ENCODE results near the gene TSPAN14.

Gene TSPAN14, protein sequence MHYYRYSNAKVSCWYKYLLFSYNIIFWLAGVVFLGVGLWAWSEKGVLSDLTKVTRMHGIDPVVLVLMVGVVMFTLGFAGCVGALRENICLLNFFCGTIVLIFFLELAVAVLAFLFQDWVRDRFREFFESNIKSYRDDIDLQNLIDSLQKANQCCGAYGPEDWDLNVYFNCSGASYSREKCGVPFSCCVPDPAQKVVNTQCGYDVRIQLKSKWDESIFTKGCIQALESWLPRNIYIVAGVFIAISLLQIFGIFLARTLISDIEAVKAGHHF

DNA sequence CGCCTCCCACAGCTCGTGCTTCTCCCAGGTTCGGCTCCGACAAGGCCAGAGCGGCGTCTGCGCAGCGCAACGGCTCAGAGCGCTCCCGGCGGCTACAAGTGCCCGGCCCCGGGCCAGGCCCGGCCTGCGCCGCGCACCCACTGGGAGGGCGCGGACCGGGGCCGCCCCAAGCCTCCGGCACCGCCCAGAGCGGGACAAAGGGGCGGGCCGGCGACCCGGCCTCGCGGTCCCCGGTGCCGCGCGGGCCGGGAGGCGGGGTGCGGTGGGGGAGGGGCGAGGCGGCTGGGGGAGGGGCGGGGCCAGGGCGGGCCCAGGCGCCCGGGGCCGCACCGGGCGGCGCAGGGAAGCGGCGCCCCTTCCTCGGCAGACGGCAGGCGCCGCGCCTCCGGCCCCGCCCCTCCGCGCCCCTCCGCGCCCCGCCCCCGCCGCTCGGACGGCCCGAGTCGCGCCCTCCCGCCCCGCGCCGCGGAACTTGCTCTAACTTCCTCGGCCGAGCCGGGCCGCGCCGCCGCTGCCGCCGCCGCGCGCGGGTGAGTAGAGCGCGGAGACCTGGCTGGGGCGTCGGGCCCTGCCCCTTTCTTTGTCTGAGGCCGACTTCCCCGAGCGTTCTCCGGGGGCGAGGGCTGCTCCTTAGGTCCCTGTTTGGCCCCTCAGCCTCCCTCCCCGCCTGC, at the start of gene TSPAN14:
Gene TSPAN14 (plus strand): TSS at position 469 of the 671 bp plus-strand sequence. CDS start 34,924 bp downstream, outside the sequence.
- DNase-seq, result peak; percentile 87
- in situ Hi-C loops (cut with HindIII; ENCODE audit: low pct_ligation_motif_present, low pct_unique_long_range_greater_than_20kb, low sequenced_read_pairs), result no loop called here

DNA sequence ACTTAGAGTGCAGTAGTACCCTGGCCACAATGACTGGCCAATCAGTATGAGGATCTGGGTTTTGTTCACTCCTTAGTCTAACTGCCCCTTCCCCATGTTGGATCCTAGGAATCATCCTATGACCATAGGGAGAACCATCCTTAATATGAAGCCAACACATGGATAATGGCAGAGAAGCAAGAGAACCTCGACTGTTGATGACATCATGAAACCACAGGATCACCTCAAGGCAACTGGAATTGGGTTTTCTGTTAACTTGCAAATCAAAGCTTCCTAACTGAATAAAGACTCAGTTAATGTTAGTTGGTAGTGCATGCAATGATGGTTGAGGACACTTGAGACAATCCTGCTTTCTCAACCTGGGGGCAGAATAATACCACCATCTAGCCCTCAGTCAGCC, 49.1 kb upstream of the TSPAN14 start:
- in situ Hi-C loops (cut with HindIII; ENCODE audit: low pct_ligation_motif_present, low pct_unique_long_range_greater_than_20kb, low sequenced_read_pairs), result no loop called here

DNA sequence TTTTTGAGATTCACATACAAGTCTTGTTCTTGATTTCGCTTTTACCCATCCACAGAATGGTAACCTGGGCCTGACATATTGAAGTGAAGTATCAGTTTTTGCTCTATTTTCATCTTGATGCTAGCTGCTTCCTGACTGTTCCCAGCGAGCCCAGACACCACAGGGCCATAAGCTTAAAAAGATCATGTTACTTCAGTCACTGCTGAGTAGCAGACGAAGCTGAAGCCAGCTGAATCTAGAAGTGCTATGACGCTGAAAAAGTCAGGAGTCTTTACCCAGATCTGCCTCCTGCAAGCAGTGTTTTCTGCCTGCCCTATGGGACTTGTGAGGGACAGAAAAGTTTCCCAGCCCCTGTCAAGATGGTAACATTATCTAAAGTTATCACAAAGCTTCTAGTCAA, 48.5 kb upstream of the TSPAN14 start:
- in situ Hi-C loops (cut with HindIII; ENCODE audit: low pct_ligation_motif_present, low pct_unique_long_range_greater_than_20kb, low sequenced_read_pairs), result no loop called here
- no peak for DNase-seq

More for the DNA sequence above, 49.1 kb upstream of the TSPAN14 start:
- DNase-seq, result no peak

DNA sequence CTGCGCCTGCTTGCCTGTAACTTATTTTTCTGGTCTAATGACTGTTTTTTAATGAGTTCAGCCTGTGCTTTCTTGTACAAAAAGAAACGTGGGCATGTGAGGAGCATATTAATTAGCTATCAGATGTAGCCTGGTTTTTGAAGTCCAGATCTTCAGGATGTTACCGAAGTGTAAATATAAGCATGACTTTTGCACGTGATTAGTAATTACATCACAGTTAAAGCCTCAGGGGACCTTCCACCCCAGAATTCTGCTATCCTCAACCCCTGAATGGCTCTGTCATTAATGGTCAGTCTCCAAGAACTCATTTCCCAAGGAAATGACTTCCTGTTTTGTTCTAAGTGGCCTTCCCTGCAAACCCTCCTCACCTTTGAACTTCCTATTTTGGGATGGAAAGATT, 47.9 kb upstream of the TSPAN14 start:
- in situ Hi-C loops (cut with HindIII; ENCODE audit: low pct_ligation_motif_present, low pct_unique_long_range_greater_than_20kb, low sequenced_read_pairs), result no loop called here
- no peak for DNase-seq

DNA sequence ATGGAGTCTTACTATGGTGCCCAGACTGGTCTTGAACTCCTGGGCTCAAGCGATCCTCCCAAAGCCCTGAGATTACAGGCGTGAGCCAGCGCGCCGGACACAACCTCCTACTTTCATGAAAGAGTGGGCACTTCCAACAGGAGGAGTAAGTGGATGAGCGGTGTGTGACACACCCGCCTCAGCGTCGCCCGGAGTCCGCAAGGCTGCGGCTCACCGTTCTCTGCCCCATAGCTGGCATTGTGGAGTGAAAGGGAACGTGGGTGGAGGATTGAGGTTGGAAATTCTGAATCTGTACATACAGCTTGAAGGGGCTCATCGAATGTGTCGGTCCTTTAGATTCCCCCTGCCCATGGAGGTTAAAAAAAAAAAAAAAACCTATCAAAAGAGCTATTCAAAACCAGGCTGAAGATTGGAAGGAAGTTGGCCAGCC, 46.3 kb upstream of the TSPAN14 start:
- in situ Hi-C loops (cut with HindIII; ENCODE audit: low pct_ligation_motif_present, low pct_unique_long_range_greater_than_20kb, low sequenced_read_pairs), result no loop called here
- DNase-seq, result peak; percentile 86

DNA sequence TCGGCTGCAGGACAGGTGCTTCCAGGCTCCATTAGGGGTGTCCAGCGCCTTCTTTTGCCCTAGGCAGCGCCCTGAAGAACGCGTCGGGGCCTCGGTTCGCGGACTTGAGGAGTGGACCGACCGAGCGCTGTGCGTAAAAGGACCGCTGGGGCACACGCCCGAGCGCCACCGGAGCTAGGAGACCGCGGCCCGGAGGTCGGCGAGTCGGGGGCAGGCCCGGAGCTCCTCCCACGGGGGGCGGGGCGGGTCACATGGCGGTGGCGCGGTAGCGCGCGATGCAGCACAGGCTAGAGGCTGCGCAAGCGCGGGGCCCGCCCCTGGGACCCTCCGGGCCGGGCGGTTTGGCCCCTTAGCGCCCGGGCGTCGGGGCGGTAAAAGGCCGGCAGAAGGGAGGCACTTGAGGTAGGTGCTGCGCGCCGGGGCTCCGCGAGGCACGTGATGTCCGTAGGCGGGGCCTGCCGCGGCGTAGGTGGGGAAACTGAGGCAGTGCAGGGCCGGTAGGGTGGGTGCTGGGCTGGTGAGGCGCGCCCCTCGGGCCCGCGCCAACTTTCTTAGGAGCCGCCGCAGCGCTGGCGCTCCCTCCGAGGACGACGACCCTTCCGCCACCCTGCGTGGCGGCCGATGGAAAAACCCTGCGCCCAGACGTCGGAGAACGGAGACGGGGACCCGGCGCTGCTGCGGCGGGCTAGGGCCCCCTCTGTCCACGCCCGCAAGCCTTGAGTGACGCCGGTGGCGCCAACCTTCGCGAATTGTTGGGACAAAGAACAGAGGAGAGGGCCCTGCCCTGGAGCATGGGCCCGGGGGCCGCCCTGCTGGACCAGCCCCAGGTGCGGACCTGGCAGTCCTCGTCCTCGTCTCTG, 45.6 kb upstream of the TSPAN14 start, which contains the start of gene PRXL2A:
Gene PRXL2A (plus strand): TSS at position 310 of the 860 bp plus-strand sequence. CDS start 11,917 bp downstream, outside the sequence.
- peak; percentile 81 for DNase-seq
- in situ Hi-C loops (cut with HindIII; ENCODE audit: low pct_ligation_motif_present, low pct_unique_long_range_greater_than_20kb, low sequenced_read_pairs), result no loop called here

DNA sequence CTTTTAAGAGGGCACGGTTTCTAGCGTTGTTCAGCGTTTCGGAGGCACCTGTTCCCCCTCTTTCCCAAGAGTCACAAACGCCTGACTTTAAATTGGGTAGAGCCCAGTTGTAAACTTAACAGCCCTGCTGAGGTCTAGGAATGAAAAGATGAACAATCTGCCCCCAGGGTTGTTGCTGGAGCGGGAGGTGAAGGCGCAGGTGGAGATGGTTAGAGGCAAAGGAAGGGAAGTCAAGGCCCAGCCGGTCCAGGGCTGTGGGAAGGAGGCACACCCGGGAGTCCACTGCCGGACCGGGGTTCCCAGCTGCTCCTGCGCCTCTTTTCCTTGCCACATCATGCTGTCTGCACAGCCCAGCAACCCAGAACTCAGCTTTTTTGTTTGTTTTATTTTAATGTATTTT, 45.0 kb upstream of the TSPAN14 start:
- in situ Hi-C loops (cut with HindIII; ENCODE audit: low pct_ligation_motif_present, low pct_unique_long_range_greater_than_20kb, low sequenced_read_pairs), result no loop called here
- no peak for DNase-seq

DNA sequence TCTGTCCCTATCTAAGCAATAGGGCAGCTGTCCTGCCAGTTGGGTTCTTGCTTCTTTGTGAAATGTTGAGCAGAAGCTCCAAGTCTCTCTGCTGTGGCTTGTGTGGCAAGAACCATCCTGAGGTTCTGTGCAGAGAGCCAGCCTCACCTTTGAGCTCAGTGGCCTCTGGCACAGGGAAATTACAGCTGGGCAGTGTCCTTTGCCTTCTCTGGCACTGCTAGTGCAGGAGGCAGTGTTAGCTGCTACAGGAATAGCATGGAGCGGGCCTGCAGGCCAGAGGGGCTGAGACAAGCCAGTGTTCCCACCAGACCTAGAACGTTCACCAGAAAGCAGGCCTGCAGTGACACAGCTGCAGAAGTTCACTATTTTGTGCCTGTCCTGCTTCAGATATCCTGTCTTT, 44.0 kb upstream of the TSPAN14 start:
- DNase-seq, result no peak
- in situ Hi-C loops (cut with HindIII; ENCODE audit: low pct_ligation_motif_present, low pct_unique_long_range_greater_than_20kb, low sequenced_read_pairs), result no loop called here

DNA sequence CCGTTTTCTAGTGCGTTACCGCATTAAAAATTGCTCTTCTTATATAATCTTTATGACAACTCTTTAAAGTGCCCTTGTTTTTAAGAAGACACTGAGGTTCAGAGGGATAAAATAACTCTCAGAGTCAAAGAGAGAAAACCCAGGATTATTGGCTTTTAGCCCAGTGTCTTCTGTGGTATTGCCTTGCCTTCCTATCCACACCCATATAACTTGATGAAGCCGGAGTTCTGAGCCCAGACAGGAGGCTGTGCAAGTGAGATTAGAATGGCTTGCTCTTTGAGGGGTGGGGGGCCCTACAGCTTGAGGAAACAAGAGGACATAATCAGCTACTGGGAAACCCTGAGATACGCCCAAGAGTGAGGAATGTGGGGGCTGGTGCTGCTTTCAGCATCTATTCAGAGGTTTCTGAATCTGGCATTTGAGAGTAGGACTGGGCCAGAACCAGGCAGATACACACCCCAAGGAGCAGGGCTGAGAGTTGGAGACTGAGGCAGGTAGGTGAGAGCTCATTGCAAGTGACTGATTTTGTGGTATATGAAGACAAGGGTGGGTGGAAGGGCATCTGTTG, 43.4 kb upstream of the TSPAN14 start:
- no peak for DNase-seq

DNA sequence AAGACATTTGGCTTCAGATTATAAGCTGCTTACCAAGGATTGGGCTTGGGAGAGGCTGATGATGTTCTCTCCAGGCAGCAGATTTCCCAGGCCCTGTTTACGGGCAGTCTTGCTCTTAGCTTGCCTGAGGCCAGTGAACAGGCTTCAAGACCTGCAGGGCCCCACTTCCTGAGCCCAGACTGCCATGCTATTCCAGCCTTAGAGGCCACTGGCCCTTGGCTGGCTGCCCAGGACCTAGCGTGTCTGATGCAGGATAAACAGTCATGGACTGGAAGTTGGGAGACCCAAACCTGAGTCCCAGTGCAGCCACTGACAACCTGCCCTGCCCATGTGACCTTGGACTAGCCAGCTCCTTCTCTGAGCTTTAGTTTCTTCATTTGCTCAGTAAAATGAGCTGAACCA, 42.8 kb upstream of the TSPAN14 start:
- DNase-seq, result no peak
- in situ Hi-C loops (cut with HindIII; ENCODE audit: low pct_ligation_motif_present, low pct_unique_long_range_greater_than_20kb, low sequenced_read_pairs), result no loop called here

More for the DNA sequence above, 43.4 kb upstream of the TSPAN14 start:
- in situ Hi-C loops (cut with HindIII; ENCODE audit: low pct_ligation_motif_present, low pct_unique_long_range_greater_than_20kb, low sequenced_read_pairs), result no loop called here

DNA sequence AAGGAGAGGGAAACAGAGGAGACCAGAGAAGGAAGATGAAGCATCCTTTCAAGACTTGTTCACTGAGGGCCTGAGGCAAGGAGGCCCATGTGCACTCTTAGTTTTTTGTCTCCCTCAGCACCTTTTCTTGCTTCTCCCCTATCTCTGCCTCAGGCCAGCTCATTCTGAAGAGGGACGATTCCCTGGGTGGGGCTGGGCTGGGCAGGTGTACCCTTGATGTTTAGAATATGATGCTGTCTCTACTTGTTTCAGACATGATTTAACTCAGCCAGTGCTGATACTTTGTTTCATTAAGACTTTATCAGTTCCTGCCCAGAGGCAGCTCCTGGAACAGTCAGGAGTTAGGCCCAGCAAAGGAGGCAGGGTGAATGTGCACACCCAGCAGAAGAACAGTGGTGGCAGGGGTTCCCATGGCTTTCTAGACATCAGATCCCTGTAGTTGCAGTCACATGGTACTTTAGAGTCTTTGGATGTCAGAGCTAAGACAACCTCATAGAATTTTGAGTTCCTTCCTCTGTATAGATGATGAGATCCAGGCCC, 42.4 kb upstream of the TSPAN14 start:
- in situ Hi-C loops (cut with HindIII; ENCODE audit: low pct_ligation_motif_present, low pct_unique_long_range_greater_than_20kb, low sequenced_read_pairs), result no loop called here
- no peak for DNase-seq

DNA sequence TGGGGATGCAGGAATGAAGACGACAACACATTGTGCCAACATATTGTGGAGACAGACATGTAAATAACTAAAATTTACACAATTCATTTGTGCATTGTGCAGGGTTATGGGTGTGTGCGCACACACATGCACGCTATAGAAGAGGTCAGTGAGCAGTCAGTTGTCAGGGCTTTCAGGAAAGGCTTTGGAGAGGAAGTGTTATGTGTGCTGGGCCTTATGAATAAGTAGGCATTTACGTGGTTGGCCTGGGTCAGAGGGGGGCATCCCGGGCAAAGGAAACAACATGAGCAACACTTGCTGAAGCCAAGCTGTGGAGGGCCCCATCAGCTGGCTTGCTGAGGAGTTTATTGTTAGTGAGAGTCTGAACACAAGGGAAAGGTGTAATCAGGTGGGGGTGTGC, 41.6 kb upstream of the TSPAN14 start:
- no peak for DNase-seq
- in situ Hi-C loops (cut with HindIII; ENCODE audit: low pct_ligation_motif_present, low pct_unique_long_range_greater_than_20kb, low sequenced_read_pairs), result no loop called here

DNA sequence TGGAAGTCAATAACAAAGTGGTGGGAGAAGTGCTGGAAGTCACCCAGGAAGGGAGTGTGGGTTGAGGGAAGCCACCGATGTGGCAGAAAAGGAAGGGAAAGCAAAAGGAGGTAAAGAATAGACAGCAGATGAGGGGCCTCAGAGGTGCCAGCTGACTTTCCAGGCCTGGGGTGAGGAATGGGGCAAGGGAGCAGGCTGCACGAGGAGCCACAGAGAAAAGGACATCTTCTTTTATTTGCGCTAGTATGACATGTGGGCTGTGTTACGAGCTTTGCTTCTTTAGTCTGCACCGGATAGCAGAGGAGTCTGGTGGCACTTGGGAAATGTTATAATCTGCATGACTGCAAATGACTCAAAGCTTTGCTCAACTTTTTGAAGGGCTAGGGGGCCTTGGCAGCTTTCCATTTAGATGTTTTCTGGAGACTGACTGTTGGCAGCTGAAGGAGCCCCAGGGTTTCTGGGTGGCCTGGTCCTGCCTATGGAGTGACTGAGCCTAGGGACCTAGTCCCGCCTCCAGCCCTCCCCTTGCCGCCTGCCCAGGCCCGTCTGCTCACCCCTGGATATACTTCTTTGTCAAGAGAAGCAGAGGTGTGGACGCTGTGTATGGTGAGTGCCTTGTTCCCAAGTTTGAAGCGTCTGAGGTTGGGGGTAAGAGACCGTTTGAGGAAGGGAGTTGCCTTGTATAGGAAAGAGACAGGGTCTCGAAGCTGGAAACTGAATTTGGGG, 40.7 kb upstream of the TSPAN14 start:
- in situ Hi-C loops (cut with HindIII; ENCODE audit: low pct_ligation_motif_present, low pct_unique_long_range_greater_than_20kb, low sequenced_read_pairs), result no loop called here
- DNase-seq, result no peak

DNA sequence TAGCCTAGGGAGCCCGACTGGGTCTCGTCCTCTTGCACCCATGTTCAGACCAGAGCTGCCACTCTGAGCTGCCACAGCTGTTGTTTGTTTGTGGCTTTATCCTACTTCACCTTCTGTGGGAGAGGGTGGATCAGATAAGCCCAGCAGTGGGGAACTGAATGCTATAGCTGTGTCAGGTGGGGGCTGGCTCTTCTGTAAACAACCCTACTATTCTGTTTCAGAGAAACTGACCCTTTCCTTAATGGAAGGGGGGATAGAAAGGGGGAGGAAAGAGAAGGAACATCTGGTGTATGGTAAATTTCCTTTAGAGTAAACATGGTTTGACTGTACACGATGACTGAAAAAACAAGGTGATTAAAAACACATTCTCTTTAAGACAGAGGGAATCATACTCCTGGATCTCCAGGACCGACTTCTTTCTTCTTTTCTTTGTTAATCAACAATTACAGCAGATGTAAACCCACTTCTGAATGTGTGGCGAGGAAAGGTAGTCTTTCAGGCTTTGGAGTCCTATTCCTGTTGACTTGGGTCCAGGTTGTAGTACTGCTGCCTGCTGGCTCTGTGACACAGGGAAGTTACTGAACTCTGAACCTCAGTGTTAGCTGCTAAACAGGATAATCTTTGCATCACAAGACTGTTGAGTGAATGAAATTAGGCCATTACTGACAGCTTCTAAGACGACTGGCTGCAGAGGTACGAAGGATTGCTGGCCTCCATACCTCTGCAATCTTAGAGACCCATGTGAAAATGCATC, 39.8 kb upstream of the TSPAN14 start:
- no peak for DNase-seq
- in situ Hi-C loops (cut with HindIII; ENCODE audit: low pct_ligation_motif_present, low pct_unique_long_range_greater_than_20kb, low sequenced_read_pairs), result no loop called here

DNA sequence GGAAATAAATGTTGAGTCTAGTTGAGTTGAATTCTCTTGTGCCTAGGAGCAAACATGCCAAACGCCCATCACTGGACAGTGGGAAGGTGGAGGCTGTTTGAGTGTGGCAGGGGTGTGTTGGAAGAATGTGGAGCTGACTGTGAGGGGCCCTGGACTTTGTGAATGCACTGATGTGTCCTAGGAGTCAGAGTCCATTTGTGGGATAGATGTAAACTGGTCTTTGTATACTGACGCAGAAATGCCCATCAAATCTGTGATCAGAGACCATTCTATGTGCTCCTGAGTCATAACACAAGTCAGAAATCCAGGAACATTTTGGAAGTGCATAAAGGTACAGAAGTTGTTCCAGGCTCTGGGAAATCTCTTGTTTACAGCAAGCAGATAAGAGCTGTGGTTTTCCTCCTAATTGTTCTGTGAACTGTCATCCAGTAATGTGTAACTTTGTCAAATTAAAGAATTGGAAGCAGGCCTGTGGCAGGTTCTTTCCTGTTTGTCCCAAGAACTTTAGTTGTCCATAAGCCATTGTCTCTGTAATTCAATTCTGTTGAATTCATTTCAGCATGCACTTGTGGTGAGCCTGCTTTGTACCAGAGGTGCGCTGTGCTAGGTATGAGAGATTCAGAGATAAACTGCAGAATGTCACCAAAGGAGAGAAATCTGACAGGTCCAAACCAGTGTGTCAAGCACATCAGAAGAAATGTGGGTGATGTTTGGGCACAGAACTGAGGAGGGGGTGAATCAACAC, 38.2 kb upstream of the TSPAN14 start:
- in situ Hi-C loops (cut with HindIII; ENCODE audit: low pct_ligation_motif_present, low pct_unique_long_range_greater_than_20kb, low sequenced_read_pairs), result no loop called here
- DNase-seq, result no peak

DNA sequence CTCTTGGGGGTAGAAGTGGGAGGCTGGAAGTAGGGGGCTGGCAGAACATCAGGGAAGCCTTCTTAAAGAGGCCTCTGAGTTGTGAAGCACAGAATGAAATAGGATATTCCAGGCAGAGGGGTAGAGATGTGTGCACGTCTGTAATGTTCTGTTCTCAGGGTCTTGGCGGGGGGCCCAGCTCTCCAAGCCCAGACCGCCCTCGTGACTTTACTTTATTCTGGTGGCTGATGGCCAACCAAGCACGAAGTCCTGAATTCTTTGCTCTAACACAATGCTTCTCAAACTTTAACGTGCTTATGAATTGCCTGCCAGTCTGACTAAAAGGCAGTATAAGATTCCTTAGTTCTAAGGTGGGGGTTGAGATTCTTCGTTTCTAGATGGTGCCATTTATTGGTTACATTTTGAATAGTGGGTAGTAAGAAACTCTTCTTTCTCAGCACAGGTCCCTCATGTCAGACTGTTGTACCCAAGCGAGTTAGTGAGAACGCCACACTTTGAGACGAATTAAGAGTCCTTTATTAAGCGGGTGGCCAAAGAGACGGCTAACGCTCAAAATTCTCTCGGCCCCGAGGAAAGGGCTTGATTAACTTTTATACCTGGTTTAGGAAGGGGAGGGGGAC, 37.5 kb upstream of the TSPAN14 start:
- in situ Hi-C loops (cut with HindIII; ENCODE audit: low pct_ligation_motif_present, low pct_unique_long_range_greater_than_20kb, low sequenced_read_pairs), result no loop called here
- no peak for DNase-seq

All from ACHN (cell line).